HepG2 (cell line): ENCODE data around the gene LARP1B. TPM values are rescaled to one million over a fixed set of nuclear protein-coding genes. Genes with fewer than 3 reads are reported as not detected.

Source experiments
- DZIP1 ChIP-seq: sonication (generic); formaldehyde crosslinking; IDR thresholded peaks from 2 replicates; pipeline ENCODE4 v1.5.0; 2020; ENCODE audit warnings: mild to moderate bottlenecking, missing genetic modification reagents
- GATAD1 ChIP-seq: IDR thresholded peaks from 2 replicates; pipeline ENCODE4 v1.6.1; 2016; ENCODE audit warnings: missing genetic modification reagents, missing compliant biosample characterization
- GPBP1L1 ChIP-seq: sonication (generic); formaldehyde crosslinking; IDR thresholded peaks from 2 replicates; pipeline ENCODE4 v1.5.0; 2020; ENCODE audit warnings: mild to moderate bottlenecking, missing genetic modification reagents
- HOMEZ ChIP-seq: IDR thresholded peaks from 2 replicates; pipeline ENCODE4 v1.6.1; 2016; ENCODE audit warnings: low read depth
- MXD4 ChIP-seq: IDR thresholded peaks from 2 replicates; pipeline ENCODE4 v1.6.1; 2016; ENCODE audit warnings: mild to moderate bottlenecking, missing biosample characterization, missing genetic modification reagents
- MXI1 ChIP-seq: IDR thresholded peaks from 3 replicates; pipeline ENCODE4 v1.6.1; 2012; ENCODE audit warnings: low read depth, low read length, inconsistent platforms, borderline replicate concordance
- REST ChIP-seq, 2 experiments: IDR thresholded peaks; 2 replicates each; pipeline ENCODE4 v1.6.1; 2011 to 2012; ENCODE audit warnings: low read length in 2 of 2, borderline replicate concordance in 1 of 2, low read depth in 1 of 2, mild to moderate bottlenecking in 1 of 2, moderate library complexity in 1 of 2
- SP140L ChIP-seq: sonication (generic); formaldehyde crosslinking; IDR thresholded peaks from 2 replicates; pipeline ENCODE4 v1.4.0; 2020; ENCODE audit warnings: missing genetic modification reagents, borderline replicate concordance
- YEATS4 ChIP-seq: sonication (generic); formaldehyde crosslinking; IDR thresholded peaks from 2 replicates; pipeline ENCODE4 v1.4.0; 2020; ENCODE audit warnings: missing genetic modification reagents, borderline replicate concordance
- ZNF543 ChIP-seq: sonication (generic); formaldehyde crosslinking; IDR thresholded peaks from 2 replicates; pipeline ENCODE4 v1.4.0; 2020; ENCODE audit warnings: mild to moderate bottlenecking, missing genetic modification reagents
- ZNF563 ChIP-seq: sonication (generic); formaldehyde crosslinking; IDR thresholded peaks from 2 replicates; pipeline ENCODE4 v1.8.0; 2022; ENCODE audit warnings: mild to moderate bottlenecking, moderate library complexity, missing genetic modification reagents
- ZNF576 ChIP-seq: sonication (generic); formaldehyde crosslinking; IDR thresholded peaks from 2 replicates; pipeline ENCODE4 v1.4.0; 2020; ENCODE audit warnings: mild to moderate bottlenecking, missing genetic modification reagents
- ZNF639 ChIP-seq: conservative IDR thresholded peaks from 2 replicates; pipeline ENCODE4 v1.6.1; 2018; ENCODE audit warnings: missing genetic modification reagents
- ZNF713 ChIP-seq: sonication (generic); formaldehyde crosslinking; IDR thresholded peaks from 2 replicates; pipeline ENCODE4 v1.4.0; 2020; ENCODE audit warnings: mild to moderate bottlenecking, missing genetic modification reagents
- ZNF747 ChIP-seq: sonication (generic); formaldehyde crosslinking; IDR thresholded peaks from 2 replicates; pipeline ENCODE4 v1.8.1; 2023; ENCODE audit warnings: missing genetic modification reagents, mild to moderate bottlenecking, borderline replicate concordance
- ZNF879 ChIP-seq: sonication (generic); formaldehyde crosslinking; IDR thresholded peaks from 2 replicates; pipeline ENCODE4 v1.8.1; 2023; ENCODE audit warnings: missing genetic modification reagents
- polyA plus RNA-seq, 8 experiments: library from polyadenylated mRNA; depleted of rRNA in 3 of 8; stranded (reverse) in 7 of 8; unstranded in 1 of 8; fragments of >200 nt; fragmentation: Illumina TruSeq in 4 of 8; extraction: Trizol in 4 of 8; gene quantifications; 2 replicates each; pipeline versions ENCODE4 v1.2.1 to v1.2.3, GENCODE V29; 2011 to 2016; ENCODE audit warnings: low read depth in 4 of 8, missing spikeins in 1 of 8, mixed read lengths in 1 of 8; ENCODE audit not compliant: insufficient read depth in 1 of 8
- total RNA-seq, 5 experiments: library from RNA; depleted of rRNA; stranded (reverse); fragments of >200 nt; fragmentation: Illumina TruSeq; extraction: Trizol; gene quantifications; 2 replicates each; pipeline ENCODE4 v1.2.3, GENCODE V29; 2016; ENCODE audit warnings: low read depth in 1 of 5

LARP1B gene
- total and polyA plus RNA-seq, 2 of the 13 experiments (the other 11 are each of a cell fraction or from before 2014, with no cell fraction given) = 19.2 to 52.7 TPM

GRCh38 chr4:128060699-128061565 lies at the start of gene LARP1B (continued):
- TF ChIP-seq REST (IDR thresholded peaks at IDR 0.05; ENCODE audit: borderline replicate concordance in 1 of 2, low read depth in 1 of 2, low read length in 2 of 2) (peak in 1 of 2 experiments; percentile 22; a peak in 1 of 4 replicates), MXD4 (CRISPR knock-in tag) (peak; percentile 70), ZNF879 (0 out of 2 replicates have a peak, but pooled peaks have one; percentile 39), ZNF639 (CRISPR knock-in tag) (peak; percentile 84), DZIP1 (CRISPR knock-in tag) (peak; percentile 30), GPBP1L1 (CRISPR knock-in tag) (no peak), MXI1 (peak; percentile 83), SP140L (CRISPR knock-in tag) (no peak), ZNF543 (CRISPR knock-in tag) (no peak; the same call in none of the 2 replicates), GATAD1 (peak; percentile 42; the same call in 1 of the 2 replicates), ZNF563 (CRISPR knock-in tag) (peak; percentile 98), HOMEZ (CRISPR knock-in tag) (peak; percentile 67; the same call in 1 of the 2 replicates), ZNF713 (no peak), YEATS4 (CRISPR knock-in tag) (peak; percentile 98), ZNF576 (CRISPR knock-in tag) (no peak), ZNF747 (CRISPR knock-in tag) (no peak)
